GM21367 (cell line): ENCODE results near the gene XRCC1.
"Not testable (repeated sequence)": the region's sequence is repeated elsewhere in the genome, so short reads cannot be mapped to it uniquely, and the experiment has no call there.

Experiments used
- ATAC-seq: cut with Tn5 transposase; IDR thresholded peaks from one replicate; pipeline ENCODE4 v1.9.1; 2021; ENCODE audit not compliant: unreplicated experiment

The XRCC1 gene

DNA sequence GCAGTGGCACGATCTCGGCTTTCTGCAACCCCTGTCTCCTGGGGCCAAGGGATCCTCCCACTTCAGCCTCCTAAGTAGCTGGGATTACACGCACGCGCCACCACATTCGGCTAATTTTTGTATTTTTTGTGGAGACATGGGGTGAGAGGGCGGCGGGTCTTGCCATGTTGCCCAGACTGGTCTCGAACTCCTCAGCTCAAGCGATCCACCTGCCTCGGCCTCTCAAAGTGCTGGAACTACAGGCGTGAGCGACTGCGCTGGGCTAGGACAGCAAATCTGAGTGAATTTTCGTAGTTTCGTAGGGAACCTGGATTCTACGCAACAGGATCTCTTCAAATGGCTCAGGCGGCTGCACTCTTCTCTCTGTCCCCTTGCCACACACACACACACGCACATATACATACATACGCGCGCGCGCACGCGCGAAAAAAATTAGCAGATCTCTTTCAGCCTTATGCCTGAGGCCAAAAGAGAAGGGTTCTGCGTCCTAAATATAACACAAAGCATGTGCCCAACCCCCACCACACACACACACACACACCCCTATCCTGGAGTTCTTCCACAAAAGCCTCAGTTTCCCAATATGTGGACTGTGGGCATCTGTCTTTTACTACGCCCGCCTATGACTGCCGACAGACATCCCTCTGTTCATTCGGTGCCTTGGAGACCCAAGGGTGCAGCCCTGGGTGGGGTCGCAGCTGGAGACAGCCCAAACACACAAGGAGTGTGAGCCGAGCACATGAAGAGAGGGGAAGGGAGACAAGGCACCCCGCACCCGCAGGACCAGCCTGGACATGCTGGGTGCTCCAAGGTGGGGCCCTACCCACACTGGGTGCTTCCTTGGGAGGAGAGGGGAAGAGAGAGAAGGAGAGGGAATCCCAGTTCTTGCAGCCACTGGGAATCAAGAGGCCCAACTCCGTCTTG lies 890 bp upstream of the XRCC1 start:
- ATAC-seq: no peak

DNA sequence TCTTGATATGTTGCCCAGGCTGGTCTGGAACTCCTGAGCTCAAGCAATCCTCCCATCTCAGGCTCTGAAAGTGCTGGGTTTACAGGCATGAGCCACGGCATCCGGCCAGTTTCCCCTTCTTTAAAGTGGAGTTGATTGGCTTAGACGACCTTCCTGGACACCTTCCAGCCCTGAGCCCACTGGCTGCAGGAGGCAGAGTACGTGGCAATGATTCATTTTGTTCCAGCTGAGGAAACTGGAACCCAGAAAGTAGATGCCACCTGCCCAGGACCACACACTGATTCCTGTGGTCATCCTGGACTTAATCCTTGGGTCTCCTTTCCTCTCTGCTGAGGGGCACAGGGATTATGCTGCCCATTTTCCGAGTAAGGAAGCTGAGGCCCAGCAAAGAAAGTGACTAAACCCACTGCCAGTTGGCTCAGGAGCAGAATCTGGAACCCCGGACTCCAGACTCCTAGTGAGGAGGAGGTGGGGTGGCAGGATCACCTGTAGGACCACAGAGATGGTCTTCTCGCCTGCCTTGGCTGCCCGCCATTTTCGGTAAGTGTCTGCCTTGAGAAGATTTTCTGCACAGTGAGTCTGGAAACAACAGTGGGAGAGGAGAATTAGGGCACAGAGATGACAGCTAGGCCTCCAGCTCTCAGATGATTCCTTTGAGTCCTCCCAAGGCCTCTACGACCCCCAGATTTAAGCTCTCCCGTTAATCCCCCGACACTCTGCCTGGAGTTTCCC lies 737 bp downstream of the XRCC1 start:
- ATAC-seq: no peak

GRCh38 chr19:43572171-43572588 lies 3.1 kb downstream of the XRCC1 start:
- no peak for ATAC-seq

- no peak for ATAC-seq
Measured at GRCh38 chr19:43570174-43570791, 5.0 kb downstream of the XRCC1 start.

DNA sequence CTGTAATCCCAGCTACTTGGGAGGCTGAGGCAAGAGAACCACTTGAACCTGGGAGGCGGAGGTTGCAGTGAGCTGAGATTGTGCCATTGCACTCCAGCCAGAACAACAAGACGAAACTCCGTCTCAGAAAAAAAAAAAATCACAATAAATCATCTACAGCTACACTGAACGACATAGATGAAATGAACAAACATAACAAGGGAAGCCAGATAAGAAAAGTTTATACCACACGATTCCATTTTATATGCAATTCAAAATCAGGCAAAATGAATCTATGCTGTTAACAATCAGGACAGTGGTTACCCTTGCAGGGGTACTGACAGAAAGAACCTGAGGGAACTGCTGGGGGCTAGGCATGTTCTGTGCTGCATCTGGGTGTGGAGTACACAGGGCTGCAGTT lies 5.7 kb downstream of the XRCC1 start:
- no peak for ATAC-seq

- ATAC-seq: no peak
Measured at GRCh38 chr19:43564800-43565199, 10.5 kb downstream of the XRCC1 start.

DNA sequence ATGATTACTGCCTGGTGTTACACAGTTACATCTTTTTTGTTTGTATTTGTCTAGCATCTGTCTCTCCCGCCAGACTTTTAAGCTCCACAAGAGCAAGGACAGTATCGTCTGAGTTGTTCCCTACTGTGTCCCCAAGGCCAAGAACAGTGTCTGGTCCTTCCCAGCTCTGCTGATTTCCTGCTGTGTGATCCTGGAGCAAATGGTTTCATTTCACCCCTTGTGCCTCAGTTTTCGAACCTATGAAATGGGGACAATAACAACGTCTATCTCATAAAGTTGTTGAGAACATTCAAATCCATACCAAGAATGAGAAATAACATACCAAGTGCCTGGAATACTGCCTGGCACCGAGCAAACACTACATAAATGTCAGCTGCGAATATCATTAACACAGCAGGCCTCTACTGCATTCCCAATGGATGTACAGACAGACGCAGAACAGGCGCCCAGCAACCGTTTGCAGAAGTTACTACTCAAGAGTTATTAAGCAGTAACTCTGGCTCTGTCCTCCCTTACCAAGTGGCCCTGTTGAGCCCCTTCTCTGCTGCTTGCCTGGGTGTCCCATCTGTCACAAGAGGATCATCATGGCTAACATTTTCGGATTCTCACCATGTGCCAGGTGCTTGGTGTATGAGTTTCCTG lies 11.4 kb downstream of the XRCC1 start:
- no peak for ATAC-seq

GRCh38 chr19:43562698-43563241 lies 12.6 kb downstream of the XRCC1 start:
- peak; percentile 67 for ATAC-seq

DNA sequence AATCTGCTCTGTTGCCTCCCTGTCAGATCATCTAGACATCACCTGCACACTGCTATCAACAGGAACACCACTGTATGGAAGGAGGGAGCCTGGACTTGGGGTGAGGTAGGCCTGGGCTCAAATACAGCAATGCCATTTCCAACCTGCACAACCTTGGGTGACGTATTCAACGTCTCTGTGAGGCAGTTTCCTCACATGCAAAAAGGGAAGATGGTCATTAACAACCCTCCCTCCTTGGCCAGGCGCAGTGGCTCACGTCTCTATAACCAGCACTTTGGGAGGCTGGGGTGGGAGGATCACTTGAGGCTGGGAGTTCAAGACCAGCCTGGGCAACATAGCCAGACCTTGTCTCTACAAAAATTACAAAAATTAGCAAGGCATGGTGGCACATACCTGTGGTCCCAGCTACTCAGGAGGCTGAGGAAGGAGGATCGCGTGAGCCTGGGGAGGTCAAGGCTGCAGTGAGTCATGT lies 13.1 kb downstream of the XRCC1 start:
- no peak for ATAC-seq

DNA sequence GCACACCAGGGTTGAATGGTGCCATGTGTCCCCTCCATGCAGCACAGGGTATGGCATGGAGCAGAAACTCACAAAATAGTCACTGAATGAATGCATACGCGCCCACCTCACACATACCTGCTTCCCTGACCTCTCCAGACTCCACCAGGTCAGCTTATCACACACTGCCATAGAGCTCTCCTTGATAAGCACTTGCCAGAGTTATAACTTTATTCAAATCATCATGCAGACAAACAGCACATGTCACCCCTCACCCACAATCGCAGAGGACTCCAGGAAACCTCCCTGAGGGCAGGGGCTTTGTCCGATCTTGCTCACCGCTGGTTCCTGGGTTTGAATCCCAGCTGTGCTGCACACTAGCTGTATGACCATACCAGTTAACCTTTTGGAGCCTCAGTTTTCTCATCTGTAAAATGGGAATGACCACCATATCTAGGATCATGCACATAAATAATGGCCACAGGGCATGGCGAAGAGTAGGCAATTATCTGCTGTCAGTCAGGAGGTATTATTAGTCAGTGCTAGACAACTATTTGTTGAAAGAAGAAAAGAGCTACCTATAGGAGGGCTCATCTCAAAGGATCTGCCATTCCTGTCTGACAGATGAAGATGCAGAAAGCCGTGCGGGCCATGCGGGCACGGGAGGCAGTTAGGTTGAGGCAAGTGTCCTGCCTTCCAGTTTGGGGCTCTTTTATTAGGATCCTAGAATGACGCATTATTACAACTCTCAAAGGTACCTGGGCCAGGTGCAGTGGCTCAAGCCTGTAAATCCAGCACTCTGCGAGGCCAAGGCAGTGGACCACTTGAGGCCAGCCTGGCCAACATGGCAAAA lies 14.0 kb downstream of the XRCC1 start:
- ATAC-seq: no peak

- no peak for ATAC-seq
Measured at GRCh38 chr19:43560687-43561086, 14.6 kb downstream of the XRCC1 start.

- no peak for ATAC-seq
Measured at GRCh38 chr19:43555185-43555770, 20.0 kb downstream of the XRCC1 start.

- no peak for ATAC-seq
Measured at GRCh38 chr19:43554317-43554895, 20.9 kb downstream of the XRCC1 start.

- no peak for ATAC-seq
Measured at GRCh38 chr19:43553656-43554055, 21.7 kb downstream of the XRCC1 start.

DNA sequence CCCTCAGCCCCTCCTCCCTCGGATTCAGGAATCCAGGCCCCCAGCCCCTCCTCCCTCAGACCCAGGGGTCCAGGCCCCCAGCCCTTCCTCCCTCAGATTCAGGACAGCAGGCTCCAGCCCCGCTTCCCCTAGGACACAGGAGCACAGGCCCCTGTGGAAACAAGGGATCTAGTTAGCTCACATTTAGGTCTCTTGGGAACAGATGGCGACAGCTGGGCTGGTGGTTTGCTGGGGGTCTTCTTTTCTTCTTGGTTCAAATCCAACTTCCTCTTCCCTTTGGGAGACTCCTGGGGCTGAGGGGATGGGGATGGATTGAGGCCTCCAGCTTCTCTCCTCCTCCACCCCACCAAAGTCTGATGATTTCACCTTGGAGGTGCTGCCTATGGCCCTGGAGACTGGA lies 22.7 kb downstream of the XRCC1 start:
- ATAC-seq: no peak

GRCh38 chr19:43552198-43552450 lies 23.2 kb downstream of the XRCC1 start:
- no peak for ATAC-seq

- ATAC-seq: no peak
Measured at GRCh38 chr19:43551399-43552197, 23.7 kb downstream of the XRCC1 start.

- no peak for ATAC-seq
Measured at GRCh38 chr19:43548706-43549105, 26.6 kb downstream of the XRCC1 start.

GRCh38 chr19:43547926-43548325 lies 27.4 kb downstream of the XRCC1 start:
- not testable (repeated sequence) for ATAC-seq
